Activated CD8-positive, alpha-beta T cell treated with anti-CD3 and anti-CD28 coated beads for 36 hours (primary cell): Measurements from ENCODE around the gene WDR90. TPM values are rescaled to one million over a fixed set of nuclear protein-coding genes. Genes with fewer than 3 reads are reported as not detected.

Experiments
- ATAC-seq: fragments of 200-7000 bp; cut with Tn5 transposase; one replicate; pipeline ENCODE4 v1.10.0; 2021; ENCODE audit warnings: mild to moderate bottlenecking, moderate library complexity
- CTCF ChIA-PET: fragments of 350-600 bp; sonication (Branson Sonifier 250); formaldehyde crosslinking; loops from one replicate; lab custom pipeline; 2021; ENCODE audit warnings: antibody characterized with exemption; lab: Charles Lee
- POLR2A ChIA-PET: fragments of 350-600 bp; sonication (Branson Sonifier 250); formaldehyde crosslinking; loops from one replicate; lab custom pipeline; 2021; ENCODE audit warnings: antibody characterized with exemption; lab: Charles Lee
- DNase-seq: peaks from one replicate; pipeline ENCODE4 v3.0.0-alpha.2; 2020
- H3K27ac Mint-ChIP-seq: one replicate; pipeline ENCODE4 v1.8.0; 2021; ENCODE audit warnings: mild to moderate bottlenecking, mixed read lengths
- H3K27me3 Mint-ChIP-seq: one replicate; pipeline ENCODE4 v1.8.0; 2021; ENCODE audit warnings: mixed read lengths
- H3K36me3 Mint-ChIP-seq: one replicate; pipeline ENCODE4 v1.8.0; 2021; ENCODE audit warnings: low read depth, mixed read lengths
- H3K4me1 Mint-ChIP-seq: one replicate; pipeline ENCODE4 v1.8.0; 2021; ENCODE audit warnings: low read depth, mixed read lengths
- H3K4me3 Mint-ChIP-seq: one replicate; pipeline ENCODE4 v1.8.0; 2021; ENCODE audit warnings: mild to moderate bottlenecking, moderate library complexity, mixed read lengths
- H3K9me3 Mint-ChIP-seq: one replicate; pipeline ENCODE4 v1.8.0; 2021; ENCODE audit warnings: mixed read lengths
- intact Hi-C: fragments of 100-400 bp; cut with micrococcal nuclease; formaldehyde crosslinking; loops from one replicate; pipeline ENCODE4 v1.10.0; 2022
- total RNA-seq, 2 experiments: library from RNA; stranded (reverse); gene quantifications; one replicate each; pipeline ENCODE4 v1.2.3, GENCODE V29; 2021
- TF ChIP-seq, protein P1 (sequence below): fragments of 200-600 bp; IDR thresholded peaks from one replicate; pipeline ENCODE4 v1.8.0; 2022; ENCODE audit warnings: antibody characterized with exemption, mild to moderate bottlenecking

The WDR90 gene
- total RNA-seq, 2 experiments from 2014 or later: 89.6 to 90.7 TPM

DNA sequence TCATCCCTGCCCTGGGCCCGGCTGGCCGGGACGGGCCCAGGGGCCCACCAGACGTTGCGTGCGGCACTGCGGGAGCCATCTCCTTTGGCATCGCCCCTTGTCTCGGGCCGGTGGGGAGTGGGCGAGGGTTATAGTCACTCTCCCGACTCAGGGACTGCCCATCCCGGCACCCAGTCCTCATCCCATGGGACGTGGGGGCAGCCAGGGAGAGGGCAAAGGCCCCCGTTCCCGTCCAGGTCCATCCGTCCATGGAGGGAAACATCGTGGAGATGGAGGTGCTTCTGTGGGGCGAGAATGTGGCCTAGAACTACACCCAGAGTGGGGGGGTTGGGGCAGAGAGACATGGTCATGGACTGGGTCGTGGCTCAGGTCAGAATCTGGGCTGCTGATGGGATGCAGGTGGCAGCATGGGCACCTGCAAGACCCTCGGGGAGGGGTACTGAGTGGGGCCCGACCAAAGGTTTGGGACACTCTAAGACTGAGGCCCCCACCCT lies 2.4 kb upstream of the WDR90 start:
- Mint-ChIP-seq H3K4me1 (peaks cover 19% of the 10 kb centered on the region), H3K27ac (peak overlapping the region; percentile 20), H3K27me3 (no peaks in the 10 kb centered on the region), H3K4me3 (no peak overlapping the region), H3K9me3 (no peaks in the 10 kb centered on the region), H3K36me3 (peaks cover 7% of the 10 kb centered on the region)
- POLR2A ChIA-PET: interaction anchor here (0.6 to 4.8 kb wide), 3 partner anchors 10 to 34 kb away, joined by 3 to 28 read pairs (median 4); partner anchors contain the start of gene METTL26
- CTCF ChIA-PET: interaction anchor here (1.8 kb wide), 1 partner anchor 35 kb away, joined by 6 read pairs; no protein-coding TSS in a partner anchor
- no peak for ATAC-seq
- DNase-seq: no peak
- TF ChIP-seq, protein P1, sequence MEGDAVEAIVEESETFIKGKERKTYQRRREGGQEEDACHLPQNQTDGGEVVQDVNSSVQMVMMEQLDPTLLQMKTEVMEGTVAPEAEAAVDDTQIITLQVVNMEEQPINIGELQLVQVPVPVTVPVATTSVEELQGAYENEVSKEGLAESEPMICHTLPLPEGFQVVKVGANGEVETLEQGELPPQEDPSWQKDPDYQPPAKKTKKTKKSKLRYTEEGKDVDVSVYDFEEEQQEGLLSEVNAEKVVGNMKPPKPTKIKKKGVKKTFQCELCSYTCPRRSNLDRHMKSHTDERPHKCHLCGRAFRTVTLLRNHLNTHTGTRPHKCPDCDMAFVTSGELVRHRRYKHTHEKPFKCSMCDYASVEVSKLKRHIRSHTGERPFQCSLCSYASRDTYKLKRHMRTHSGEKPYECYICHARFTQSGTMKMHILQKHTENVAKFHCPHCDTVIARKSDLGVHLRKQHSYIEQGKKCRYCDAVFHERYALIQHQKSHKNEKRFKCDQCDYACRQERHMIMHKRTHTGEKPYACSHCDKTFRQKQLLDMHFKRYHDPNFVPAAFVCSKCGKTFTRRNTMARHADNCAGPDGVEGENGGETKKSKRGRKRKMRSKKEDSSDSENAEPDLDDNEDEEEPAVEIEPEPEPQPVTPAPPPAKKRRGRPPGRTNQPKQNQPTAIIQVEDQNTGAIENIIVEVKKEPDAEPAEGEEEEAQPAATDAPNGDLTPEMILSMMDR: no peak
- intact Hi-C loops: no loop called here

DNA sequence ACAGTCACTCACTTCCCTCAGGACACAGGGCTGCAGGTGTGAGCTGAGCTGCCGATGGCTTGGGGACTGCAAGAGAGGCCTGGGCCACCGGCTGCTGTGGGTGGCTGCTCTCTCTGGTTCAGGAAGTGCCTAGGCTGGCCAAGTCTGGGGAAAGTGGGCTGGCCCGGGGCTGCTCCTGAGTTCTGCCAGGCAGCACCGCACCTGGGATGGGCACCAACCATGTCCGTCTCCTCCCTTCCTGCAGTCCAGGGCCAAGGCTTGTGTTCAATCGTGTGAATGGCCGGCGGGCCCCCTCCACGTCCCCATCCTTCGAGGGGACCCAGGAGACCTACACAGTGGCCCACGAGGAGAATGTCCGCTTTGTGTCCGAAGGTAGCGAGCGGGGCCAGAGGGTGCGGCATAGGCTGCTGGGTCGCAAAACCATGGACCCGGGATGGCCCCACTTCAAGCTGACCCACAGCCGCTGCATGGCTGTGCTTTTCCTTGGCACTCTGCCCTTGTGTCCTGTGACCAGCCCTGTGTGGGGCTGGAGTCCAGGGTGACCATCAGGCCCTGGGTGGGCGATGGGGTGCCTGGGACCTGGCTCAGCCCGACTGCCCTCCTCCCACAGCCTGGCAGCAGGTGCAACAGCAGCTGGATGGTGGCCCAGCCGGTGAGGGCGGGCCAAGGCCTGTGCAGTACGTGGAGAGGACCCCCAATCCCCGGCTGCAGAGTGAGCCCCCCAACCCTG lies 1.8 kb upstream of the WDR90 start:
- DNase-seq (no peak), ATAC-seq (no peak)
- intact Hi-C loops: no loop called here
- ChIA-PET CTCF (interaction anchor here (0.9 to 1.8 kb wide), 6 partner anchors 10 to 34 kb away, joined by 3 to 13 read pairs (median 3); partner anchors contain the start of gene METTL26), POLR2A (interaction anchor here (1.0 to 4.8 kb wide), 5 partner anchors 10 to 39 kb away, joined by 3 to 28 read pairs (median 4); partner anchors contain the start of genes METTL26 and RHOT2)
- TF ChIP-seq, protein P1: no peak
- Mint-ChIP-seq H3K27me3 (no peaks in the 10 kb centered on the region), H3K9me3 (no peaks in the 10 kb centered on the region), H3K4me1 (peaks cover 19% of the 10 kb centered on the region), H3K36me3 (peaks cover 7% of the 10 kb centered on the region), H3K4me3 (peak overlapping the region; percentile 86), H3K27ac (no peak overlapping the region)

DNA sequence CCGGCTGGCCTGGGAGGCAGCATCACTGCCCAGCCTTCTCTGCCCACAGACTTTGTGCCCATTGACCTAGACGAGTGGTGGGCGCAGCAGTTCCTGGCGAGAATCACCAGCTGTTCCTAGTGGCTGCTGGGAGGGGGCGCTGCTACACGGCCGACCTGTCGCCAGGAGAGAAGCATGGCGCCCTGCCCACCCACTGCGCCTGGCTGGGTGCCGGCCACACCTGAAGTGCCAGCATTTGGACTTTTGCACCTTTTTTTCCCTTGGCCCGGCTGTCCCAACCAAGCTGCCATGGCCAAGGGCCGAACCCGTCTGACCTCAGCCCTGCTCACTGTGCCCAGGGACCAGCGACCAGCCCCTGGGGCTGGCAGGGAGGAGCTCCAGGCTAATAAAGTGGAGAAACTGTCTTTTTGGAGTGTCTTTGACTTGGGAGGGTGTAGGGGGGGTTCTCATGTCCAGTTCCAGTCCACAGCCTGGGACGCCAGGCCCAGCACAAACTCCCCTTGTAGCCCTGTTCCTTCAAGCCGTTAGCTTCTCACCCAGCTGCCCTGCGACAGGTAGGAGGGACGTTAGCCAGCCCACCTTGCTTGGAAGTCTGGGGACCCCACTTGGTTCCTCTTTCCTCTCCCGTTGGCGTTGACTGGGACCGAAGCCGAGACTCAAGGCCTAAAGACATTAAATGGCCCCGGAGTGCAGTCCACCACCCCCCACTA lies 939 bp upstream of the WDR90 start:
- Mint-ChIP-seq H3K4me1 (peaks cover 19% of the 10 kb centered on the region), H3K36me3 (peaks cover 3% of the 10 kb centered on the region), H3K27ac (peak overlapping the region; percentile 79), H3K4me3 (peak overlapping the region; percentile 86), H3K27me3 (no peaks in the 10 kb centered on the region), H3K9me3 (no peaks in the 10 kb centered on the region)
- TF ChIP-seq, protein P1: peak; percentile 60
- DNase-seq: peak; percentile 73
- ATAC-seq: peak; percentile 49
- intact Hi-C loops: no loop called here
- ChIA-PET POLR2A (interaction anchor here (1.0 to 4.8 kb wide), 7 partner anchors 11 to 38 kb away, joined by 3 to 28 read pairs (median 4); partner anchors contain the start of genes METTL26, RHBDL1 and RHOT2), CTCF (interaction anchor here (0.9 to 1.8 kb wide), 8 partner anchors 11 to 73 kb away, joined by 3 to 13 read pairs (median 3); partner anchors contain the start of genes ANTKMT and METTL26)

DNA sequence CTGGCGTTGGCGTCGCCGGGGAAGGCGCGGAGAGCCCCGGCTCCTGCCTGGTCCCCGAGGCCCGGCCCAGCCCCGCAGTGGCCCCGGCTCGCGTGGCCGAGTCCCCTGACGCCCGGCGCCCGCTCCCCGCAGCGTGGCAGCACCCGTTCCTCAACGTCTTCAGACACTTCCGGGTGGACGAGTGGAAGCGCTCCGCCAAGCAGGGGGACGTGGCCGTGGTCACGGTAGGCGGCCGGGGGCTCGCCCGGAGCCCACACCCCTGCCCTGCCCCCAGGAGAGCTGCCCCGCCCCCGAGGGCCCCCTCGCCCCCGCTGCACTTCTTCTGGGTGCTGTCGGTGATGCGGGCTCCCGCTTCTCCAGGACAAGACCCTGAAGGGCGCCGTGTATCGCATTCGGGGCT lies 466 bp downstream of the WDR90 start:
- H3K4me1 Mint-ChIP-seq: peaks cover 14% of the 10 kb centered on the region
- H3K27me3 Mint-ChIP-seq: no peaks in the 10 kb centered on the region
- DNase-seq (peak; percentile 18), ATAC-seq (peak; percentile 15)
- peak overlapping the region; percentile 74 for H3K4me3 Mint-ChIP-seq
- intact Hi-C loops: no loop called here
- ChIA-PET POLR2A (interaction anchor here (0.8 to 4.8 kb wide), 9 partner anchors 12 to 82 kb away, joined by 3 to 28 read pairs (median 4); partner anchors contain the start of genes JMJD8, METTL26, RHBDL1 and RHOT2), CTCF (interaction anchor here (0.6 to 1.2 kb wide), 4 partner anchors 10 to 29 kb away, joined by 3 to 5 read pairs (median 3); partner anchors contain the start of gene RHOT2)
- peak overlapping the region; percentile 15 for H3K27ac Mint-ChIP-seq
- H3K36me3 Mint-ChIP-seq: peaks cover 3% of the 10 kb centered on the region
- H3K9me3 Mint-ChIP-seq: no peaks in the 10 kb centered on the region
- TF ChIP-seq, protein P1: no peak
